NCI-H524 (cell line): ENCODE measurements around the gene SEPHS1.
A peak's percentile ranks its signal among the peaks of the same experiment; 100 is the strongest.
"Not testable (repeated sequence)": the region's sequence is repeated elsewhere in the genome, so short reads cannot be mapped to it uniquely, and the experiment has no call there.

Experiments
- DNase-seq, 2 experiments: peaks; one replicate each; lab custom pipeline; 2025; lab: John Stamatoyannopoulos, UW

Gene SEPHS1

DNA sequence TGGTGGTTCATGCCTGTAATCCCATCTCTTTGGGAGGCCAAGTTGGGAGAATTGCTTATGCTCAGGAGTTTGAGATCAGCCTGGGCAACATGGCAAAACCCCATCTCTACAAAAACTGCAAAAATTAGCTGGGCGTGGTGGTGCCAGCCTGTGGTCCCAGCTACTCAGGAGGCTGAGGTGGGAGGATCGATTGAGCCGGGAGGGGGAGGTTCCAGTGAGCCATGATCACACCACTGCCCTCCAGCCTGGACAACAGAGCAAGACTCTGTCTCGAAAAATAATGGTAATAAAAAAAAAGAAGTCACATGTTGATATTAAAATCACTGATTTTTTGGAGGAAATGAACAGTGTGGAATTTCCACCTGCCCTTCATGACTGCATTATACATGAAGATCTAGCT lies 64.0 kb downstream of the SEPHS1 start:
- DNase-seq = no peak

DNA sequence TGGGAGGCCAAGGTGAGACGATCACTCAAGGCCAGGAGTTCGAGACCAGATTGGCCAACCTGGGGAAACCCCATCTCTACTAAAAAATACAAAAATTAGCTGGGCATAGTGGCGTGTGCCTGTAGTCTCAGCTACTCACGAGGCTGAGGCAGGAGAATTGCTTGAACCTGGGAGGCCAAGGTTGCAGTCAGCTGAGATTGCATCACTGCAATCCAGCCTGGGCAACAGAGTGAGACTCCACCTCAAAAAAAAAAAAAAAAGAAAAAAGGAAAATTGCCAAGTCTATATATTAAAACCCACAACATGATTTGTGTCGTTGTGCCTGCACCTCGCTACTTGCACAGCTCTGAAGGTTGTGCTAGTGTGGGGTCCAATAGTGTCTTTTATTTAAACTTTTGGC lies 65.7 kb downstream of the SEPHS1 start:
- DNase-seq = not testable (repeated sequence)

DNA sequence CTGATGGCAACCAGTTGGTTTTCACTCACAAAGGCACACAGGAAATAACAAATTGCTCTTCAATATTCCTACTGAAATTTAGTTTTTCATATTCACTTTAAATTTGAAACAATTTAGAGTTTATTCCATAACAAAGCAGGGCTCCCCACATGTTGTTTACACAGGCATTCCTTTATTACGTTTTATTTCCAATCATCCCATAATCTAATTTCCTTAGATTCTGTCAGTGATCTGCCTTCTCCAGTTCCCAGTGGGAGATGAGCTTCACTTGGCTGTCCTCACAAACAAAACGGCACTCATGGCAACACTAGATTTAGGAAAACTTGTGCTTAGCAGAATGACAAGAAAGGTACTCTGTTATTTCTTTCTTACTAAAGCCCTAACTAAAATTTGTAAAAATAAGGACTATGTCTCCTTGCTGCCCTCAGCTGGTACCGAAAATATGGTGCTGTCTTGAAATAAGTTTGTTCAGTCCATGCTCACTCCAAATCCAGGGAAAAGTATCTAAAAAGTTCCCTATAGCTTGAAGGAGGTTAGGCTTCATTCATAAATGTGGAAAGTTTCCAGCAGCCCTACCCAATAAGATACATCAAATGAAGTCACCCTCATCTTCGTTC lies 71.2 kb downstream of the SEPHS1 start:
- DNase-seq = no peak

DNA sequence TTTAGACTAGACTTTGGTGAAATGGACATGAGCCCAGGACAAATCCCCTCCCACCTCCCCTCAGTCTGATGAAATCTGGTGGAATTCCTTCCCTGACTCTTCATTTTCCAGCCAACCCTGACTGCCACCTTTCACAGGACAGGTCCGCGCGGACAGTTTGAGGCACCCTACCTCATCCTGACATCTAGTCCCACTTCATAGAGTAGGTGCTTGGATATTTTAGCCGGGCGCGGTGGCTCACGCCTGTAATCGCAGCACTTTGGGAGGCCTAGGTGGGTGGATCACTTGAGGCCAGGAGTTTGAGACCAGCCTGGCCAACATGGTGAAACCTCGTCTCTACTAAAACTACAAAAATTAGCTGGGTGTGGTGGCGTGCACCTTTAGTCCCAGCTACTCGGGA lies 71.9 kb downstream of the SEPHS1 start:
- DNase-seq = not testable (repeated sequence)

DNA sequence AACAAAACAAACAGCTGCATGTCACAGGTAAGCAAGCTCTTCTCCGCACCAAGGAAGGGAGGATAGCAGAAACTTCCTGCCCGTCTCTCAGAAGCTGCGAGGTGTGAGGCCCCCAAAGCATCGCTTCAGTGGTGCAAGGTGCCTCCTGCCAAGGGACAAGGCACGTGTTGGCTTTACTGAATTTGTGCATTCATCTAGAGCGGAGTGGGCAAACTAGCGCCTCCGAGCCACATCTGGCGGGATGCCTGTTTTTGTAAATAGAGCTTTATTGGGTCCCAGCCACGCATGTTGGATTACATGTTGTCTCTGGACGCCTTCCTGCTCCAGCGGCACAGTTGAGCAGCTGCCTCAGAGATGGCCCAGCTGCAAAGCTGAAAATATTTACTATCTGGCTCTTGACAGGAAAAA lies 75.9 kb downstream of the SEPHS1 start:
- peak in 1 of 2 experiments; percentile 0 for DNase-seq

DNA sequence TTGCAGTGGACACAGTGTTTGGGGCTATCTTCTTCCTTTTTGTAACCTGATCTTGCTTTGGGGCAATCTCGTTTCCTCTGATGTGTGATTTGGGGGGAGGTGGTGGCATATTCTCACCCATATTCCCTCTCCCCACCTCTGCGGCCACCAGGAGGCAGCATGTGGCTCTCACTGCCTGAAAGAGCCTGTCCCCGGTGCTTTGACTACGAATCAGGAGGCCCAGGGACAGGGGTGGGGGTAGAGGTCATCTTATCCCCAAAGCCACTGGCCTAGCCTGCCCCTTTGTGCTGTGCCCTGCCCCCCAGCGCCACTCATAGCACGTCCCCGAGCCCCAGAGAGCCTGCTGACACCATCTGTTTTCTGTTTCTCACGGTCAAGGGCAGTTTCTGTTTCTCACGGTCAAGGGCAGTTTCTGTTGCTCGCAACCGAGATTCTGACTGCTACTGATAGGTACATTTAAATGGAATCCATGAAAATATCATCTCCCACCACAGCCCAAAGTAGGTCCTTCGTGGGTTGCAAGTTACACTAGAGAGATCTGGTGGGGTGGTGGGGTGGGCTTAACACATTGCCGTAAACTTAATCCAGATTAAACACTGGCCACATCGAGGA lies 76.4 kb downstream of the SEPHS1 start:
- DNase-seq = peak; percentile 11 to 26

DNA sequence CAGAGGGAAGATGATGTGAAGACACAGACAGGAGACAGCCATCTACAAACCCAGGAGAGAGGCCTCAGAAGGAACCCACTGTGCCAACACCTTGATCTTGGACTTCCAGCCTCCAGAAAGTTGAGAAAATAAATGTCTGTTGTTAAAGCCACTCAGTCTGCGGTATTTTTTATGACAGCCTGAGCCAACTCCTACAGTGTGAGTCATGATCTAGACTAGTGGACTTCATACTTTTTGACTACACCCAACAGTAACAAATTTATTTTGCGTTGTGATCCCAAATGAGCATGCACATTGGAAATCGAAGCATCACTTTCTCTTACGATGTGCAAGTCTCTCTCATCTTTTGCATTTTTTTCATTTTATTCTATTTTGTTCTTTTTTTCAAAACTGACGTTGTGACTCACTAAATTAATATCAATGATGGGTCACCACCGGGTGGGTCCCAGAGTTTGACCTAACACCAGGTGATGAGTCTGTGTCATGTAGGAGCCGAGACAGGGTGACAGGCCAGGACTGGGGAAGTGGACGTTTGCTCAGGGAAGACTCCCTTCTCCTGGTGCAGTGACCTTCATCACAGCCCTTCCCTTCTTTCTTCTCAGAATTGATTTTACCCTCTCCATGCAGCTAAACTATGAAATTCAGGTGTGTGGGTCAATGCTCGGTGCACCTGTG lies 77.1 kb downstream of the SEPHS1 start:
- no peak for DNase-seq

DNA sequence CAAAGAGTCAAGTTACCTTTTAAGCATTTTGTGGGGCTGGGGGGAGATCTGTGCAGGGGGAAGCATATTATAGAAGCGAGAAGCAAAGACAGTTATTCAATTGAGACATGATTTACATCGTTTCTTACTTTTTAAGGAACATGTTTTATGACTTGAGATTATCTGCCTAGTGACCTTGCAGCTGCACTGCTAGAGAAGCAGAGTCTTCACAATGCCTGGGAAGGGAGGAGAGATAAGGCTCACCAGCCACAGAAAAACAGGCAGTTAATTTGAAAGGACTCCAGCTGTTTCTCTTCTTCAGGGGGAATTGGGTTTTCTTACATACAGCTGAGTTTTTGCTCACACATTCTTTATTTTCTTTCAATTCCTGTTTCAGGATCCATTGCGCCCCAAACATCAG lies 79.3 kb downstream of the SEPHS1 start:
- no peak for DNase-seq

DNA sequence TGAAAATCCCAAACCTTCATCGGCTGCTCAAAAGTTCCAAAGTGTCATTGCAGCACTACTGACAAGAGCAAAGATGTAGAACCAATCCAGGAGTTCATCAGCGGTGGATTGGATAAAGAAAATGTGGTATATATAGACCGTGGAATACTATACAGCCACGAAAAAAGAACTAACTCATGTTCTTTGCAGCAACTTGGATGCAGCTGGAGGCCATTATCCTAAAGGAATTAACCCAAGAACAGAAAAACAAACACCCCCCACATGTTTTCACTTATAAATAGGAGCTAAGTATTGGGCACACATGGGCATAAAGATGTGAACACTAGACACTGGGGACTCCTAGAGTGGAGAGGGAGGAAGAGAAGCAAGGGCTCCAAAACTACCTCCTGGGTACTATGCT lies 79.8 kb downstream of the SEPHS1 start:
- DNase-seq = no peak
